GM10248 (cell line): ENCODE measurements around the gene DNAJA1.
A peak's percentile ranks its signal among the peaks of the same experiment; 100 is the strongest.
"Not testable (repeated sequence)": the region's sequence is repeated elsewhere in the genome, so short reads cannot be mapped to it uniquely, and the experiment has no call there.

Experiments
- CTCF ChIA-PET: fragments of 300-600 bp; sonication (Branson Sonifier 250); formaldehyde crosslinking; extraction: SDS; loops from one replicate; lab custom pipeline; 2021; ENCODE audit warnings: antibody characterized with exemption; lab: Yijun Ruan, JAX
- POLR2A ChIA-PET: fragments of 350-650 bp; sonication (Branson Sonifier 250); formaldehyde crosslinking; extraction: SDS; loops from one replicate; lab custom pipeline; 2020; ENCODE audit warnings: antibody characterized with exemption; lab: Yijun Ruan, JAX
- DNase-seq: peaks from one replicate; pipeline ENCODE4 v3.0.0; 2012; ENCODE audit errors: extremely low spot score
- TF ChIP-seq, protein P1 (sequence below): IDR thresholded peaks from 2 replicates; pipeline ENCODE4 v1.5.1; 2012; ENCODE audit warnings: mild to moderate bottlenecking, low read depth; ENCODE audit errors: extremely low read depth, missing control alignments, control extremely low read depth

Gene DNAJA1

DNA sequence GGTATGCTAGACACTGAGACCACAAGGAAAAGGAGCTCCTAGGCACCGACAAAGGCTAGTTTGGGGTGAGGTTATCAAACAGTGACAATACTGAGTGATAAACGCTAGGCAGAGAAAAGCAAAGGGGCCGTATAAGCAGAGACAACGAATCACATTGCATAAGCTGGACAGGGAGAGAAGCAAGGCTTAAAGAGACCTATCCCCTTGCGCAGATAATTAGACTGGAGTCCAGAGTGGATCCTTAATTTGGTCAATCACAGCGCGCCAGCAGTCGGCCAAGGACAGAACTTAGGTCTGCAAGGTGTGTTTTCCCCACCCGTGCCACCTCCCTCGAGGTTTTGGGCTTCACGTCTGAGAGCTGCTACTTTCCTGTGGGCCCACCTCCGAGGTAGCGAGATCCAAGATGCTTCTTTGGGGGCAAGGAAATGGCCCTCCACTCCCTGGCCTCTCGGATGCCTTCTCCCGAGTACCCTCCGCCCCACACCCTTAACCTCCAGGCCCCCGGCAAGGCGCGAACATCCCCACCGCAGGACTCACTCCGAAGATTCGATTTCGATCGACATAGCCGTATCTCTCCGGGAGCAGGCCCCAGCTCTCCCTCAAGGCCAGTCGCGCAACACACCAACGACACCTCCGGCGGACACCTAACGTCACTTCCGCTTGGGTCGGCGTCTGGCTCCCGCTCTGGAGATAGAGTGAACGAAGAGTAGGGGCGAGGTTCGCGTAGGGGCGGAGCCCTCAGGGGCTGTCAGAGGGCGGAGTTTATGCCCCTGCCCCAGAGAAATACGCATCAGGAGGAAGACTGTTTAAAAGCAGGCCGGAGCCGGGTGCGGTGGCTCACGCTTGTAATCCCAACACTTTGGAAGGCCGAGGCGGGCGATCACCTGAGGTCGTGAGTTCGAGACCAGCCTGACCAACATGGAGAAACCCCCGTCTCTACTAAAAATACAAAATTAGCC, 51.3 kb downstream of the DNAJA1 start, which contains the start of gene SMU1:
Gene SMU1 (minus strand): TSS at position 629 of the 959 bp plus-strand sequence. CDS start 66 bp downstream, at position 563.
- peak; percentile 97 for DNase-seq
- POLR2A ChIA-PET = interaction anchor here (0.9 to 1.4 kb wide), 2 partner anchors 49 to 51 kb away, joined by 3 to 5 read pairs; partner anchors contain the start of gene DNAJA1
- CTCF ChIA-PET = interaction anchor here (0.7 to 2.0 kb wide), 6 partner anchors 9 to 150 kb away, joined by 3 to 12 read pairs (median 4); no protein-coding TSS in a partner anchor
- TF ChIP-seq, protein P1, sequence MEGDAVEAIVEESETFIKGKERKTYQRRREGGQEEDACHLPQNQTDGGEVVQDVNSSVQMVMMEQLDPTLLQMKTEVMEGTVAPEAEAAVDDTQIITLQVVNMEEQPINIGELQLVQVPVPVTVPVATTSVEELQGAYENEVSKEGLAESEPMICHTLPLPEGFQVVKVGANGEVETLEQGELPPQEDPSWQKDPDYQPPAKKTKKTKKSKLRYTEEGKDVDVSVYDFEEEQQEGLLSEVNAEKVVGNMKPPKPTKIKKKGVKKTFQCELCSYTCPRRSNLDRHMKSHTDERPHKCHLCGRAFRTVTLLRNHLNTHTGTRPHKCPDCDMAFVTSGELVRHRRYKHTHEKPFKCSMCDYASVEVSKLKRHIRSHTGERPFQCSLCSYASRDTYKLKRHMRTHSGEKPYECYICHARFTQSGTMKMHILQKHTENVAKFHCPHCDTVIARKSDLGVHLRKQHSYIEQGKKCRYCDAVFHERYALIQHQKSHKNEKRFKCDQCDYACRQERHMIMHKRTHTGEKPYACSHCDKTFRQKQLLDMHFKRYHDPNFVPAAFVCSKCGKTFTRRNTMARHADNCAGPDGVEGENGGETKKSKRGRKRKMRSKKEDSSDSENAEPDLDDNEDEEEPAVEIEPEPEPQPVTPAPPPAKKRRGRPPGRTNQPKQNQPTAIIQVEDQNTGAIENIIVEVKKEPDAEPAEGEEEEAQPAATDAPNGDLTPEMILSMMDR = no peak

DNA sequence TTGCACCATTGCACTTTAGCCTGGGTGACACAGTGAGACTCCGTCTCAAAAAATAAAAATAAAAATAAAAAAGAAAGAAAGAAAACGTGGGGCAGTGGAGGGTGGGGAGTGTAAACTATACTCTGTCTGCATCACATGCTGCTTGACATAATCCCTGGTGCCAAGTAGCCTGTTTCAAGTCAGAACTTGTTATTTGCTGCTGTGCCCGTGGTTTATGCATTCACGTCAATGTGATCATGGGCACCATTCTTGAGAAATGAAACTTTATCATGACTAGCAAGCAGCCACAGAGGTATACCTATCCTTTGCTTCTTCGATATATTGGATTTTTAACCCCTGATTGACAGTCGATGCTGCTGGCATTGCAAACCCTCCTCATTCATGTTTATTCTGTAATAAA, 55.5 kb downstream of the DNAJA1 start:
- DNase-seq = no peak
- CTCF ChIA-PET = interaction anchor here (0.6 to 4.0 kb wide), 5 partner anchors 13 to 148 kb away, joined by 3 to 31 read pairs (median 4); no protein-coding TSS in a partner anchor
- TF ChIP-seq, protein P1 = no peak
- POLR2A ChIA-PET = no interaction called here

DNA sequence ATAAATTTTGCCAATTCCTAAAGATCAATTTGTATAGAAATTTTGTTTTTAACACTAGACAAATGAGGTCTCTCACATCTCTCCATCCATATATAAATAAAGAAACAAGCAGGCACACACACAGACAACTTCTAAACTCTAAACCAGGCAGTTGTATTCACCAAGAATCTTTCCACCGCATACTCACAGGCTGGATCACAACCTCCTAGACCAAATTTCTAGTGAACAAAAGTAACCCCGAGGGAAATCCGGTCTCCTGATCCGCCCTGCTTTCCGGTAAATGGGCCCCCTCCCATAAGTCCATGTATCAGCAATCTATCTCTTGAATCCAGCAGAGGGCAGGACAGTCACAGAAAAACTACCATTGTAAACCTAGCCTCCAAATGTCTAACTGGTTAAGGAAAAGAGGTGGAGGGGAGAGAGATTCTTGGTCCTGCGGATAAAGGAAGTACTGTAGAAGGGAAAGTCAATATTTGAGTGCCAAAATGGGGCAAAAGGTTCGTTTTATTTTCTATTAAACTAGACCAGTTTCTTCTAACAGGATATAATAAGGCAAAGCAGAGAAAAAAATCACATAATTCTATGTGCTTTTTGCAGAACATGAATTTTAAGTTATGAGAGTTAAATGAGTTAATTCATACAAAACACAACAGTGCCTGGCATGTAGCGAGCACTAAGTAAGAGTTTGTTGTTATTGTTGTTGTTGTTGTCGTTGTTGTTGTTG, 56.2 kb downstream of the DNAJA1 start:
- DNase-seq = peak; percentile 76
- POLR2A ChIA-PET = no interaction called here
- CTCF ChIA-PET = interaction anchor here (0.6 to 4.0 kb wide), 5 partner anchors 13 to 145 kb away, joined by 3 to 31 read pairs (median 4); no protein-coding TSS in a partner anchor
- TF ChIP-seq, protein P1 = peak; percentile 66

DNA sequence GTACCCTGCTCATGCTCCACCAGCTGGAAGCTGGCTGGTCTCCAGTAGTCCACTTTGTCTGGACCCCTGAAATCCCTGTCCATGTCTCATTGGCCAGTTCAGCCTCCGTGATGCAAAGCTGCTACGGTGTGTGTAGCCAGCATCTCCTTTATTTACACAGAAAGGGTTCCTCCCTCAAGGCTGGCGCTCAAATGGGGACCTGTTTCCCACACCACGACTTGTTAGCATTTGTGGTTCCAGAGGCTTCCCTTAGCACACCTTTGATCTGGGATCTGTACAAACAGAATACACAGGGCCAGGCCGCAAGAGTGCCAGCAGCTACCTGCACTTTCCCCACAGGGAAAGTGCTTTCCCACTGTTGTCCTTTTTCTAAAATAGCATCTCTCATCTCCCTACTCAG, 57.1 kb downstream of the DNAJA1 start:
- ChIA-PET POLR2A (no interaction called here), CTCF (interaction anchor here (0.7 to 1.6 kb wide), 3 partner anchors 20 to 144 kb away, joined by 3 to 15 read pairs (median 3); no protein-coding TSS in a partner anchor)
- DNase-seq = no peak
- TF ChIP-seq, protein P1 = no peak

DNA sequence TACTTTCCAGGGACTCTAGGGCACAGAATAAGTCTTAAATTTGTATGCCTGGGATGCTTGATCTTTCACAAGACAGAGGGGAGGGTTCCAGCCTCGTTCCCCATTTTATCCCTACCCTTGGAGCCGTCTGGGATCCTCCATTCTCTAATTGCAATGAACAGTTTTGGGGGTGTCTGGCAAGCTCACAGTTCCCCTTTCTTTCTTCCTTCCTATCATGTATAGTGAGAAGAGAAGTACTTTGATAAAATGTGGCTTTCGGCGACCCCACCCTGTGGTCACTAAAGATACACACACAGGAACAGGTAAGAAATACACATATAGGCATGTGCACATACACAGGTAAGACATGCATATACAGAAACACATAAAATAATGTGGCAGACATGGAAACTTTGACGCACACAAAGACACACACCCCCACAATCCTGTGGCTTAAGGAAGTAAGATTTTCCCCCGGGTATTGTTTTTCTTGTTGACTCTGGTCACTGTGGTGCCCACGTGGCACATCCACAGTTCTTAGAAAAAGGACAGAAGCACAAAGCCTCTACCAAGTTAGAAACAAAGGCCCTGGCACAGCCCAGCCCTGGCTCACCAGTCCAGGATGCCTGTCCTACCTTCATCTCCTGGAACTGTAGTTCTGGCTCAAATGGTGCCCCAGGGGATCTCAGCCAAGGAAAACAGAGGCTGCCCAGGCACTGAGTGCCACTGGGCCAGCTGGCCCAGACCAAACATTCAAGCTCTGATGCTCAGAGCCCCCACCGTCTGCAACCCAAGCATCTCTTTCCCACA, 57.7 kb downstream of the DNAJA1 start:
- CTCF ChIA-PET = interaction anchor here (0.7 to 1.6 kb wide), 3 partner anchors 20 to 144 kb away, joined by 3 to 15 read pairs (median 3); no protein-coding TSS in a partner anchor
- TF ChIP-seq, protein P1 = no peak
- no peak for DNase-seq
- POLR2A ChIA-PET = no interaction called here

DNA sequence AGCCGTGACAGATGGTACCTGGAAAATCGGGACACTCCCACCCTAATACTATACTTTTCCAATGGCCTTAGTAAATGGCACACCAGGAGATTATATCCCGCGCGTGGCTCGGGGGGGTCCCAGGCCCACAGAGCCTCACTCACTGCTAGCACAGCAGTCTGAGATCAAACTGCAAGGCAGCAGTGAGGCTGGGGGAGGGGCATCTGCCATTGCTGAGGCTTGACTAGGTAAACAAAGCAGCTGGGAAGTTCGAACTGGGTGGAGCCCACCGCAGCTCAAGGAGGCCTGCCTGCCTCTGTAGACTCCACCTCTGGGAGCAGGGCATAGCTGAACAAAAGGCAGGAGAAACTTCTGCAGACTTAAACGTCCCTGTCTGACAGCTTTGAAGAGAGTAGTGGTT, 60.6 kb downstream of the DNAJA1 start:
- POLR2A ChIA-PET = interaction anchor here (0.6 kb wide), 1 partner anchor 10 kb away, joined by 4 read pairs; no protein-coding TSS in a partner anchor
- CTCF ChIA-PET = interaction anchor here (2.5 kb wide), 1 partner anchor 141 kb away, joined by 16 read pairs; no protein-coding TSS in a partner anchor
- not testable (repeated sequence) for DNase-seq
